Pancreas (tissue), 10 donors: Measurements from ENCODE around the gene POLD2. TPM values are rescaled to one million over a fixed set of nuclear protein-coding genes. Genes with fewer than 3 reads are reported as not detected.

Experiments used
- ATAC-seq, 4 donors: fragments of 200-7000 bp; cut with Tn5 transposase; one replicate each; pipeline versions ENCODE4 v1.8.0 to v1.9.1; 2020; ENCODE audit warnings: mild to moderate bottlenecking in 4 of 4, moderate library complexity in 4 of 4
- DNase-seq, 6 donors: peaks; one replicate each; pipeline ENCODE4 v3.0.0-alpha.2; 2020
- FAIRE-seq: peaks from 2 replicates; lab custom pipeline; 2012; peaks lifted over from hg19 to GRCh38; lab: Jason Lieb, UNC
- H3K27ac ChIP-seq, 4 donors: fragments of 200-600 bp; sonication (generic); 1 replicate in 3 of 4; 2 replicates in 1 of 4; pipeline versions ENCODE4 v1.5.0 to v1.8.0; 2020
- H3K27me3 ChIP-seq, 4 donors: fragments of 200-600 bp; one replicate each; pipeline ENCODE4 v1.8.0; 2021
- H3K36me3 ChIP-seq, 3 donors: fragments of 200-600 bp; sonication (generic) in 1 of 3; one replicate each; pipeline versions ENCODE4 v1.5.0 to v1.8.0; 2020 to 2021
- H3K4me1 ChIP-seq, 3 donors: fragments of 200-600 bp; one replicate each; pipeline ENCODE4 v1.8.0; 2021
- H3K4me3 ChIP-seq, 4 donors: fragments of 200-600 bp; sonication (generic) in 2 of 4; one replicate each; pipeline versions ENCODE4 v1.5.0 to v1.8.0; 2020 to 2021
- H3K9me3 ChIP-seq, 4 donors: fragments of 200-600 bp; one replicate each; pipeline ENCODE4 v1.8.0; 2021
- CTCF ChIP-seq, 4 donors: fragments of 200-600 bp; sonication (generic) in 3 of 4; IDR thresholded peaks; one replicate each; pipeline versions ENCODE4 v1.5.0 to v1.8.0; 2021; ENCODE audit warnings: antibody characterized with exemption in 4 of 4
- WGBS, 2 donors: extraction: QIAGEN DNeasy Blood & Tissue Kit; methylation state at CpG; one replicate each; pipeline ENCODE4 v1.1.7; 2013; 5-methylcytosine and 5-hydroxymethylcytosine counted together
- intact Hi-C, 3 donors: fragments of 100-400 bp; cut with DNase I; formaldehyde crosslinking; loops; one replicate each; pipeline versions ENCODE4 v1.11.1 to v1.14.2; 2022
- polyA plus RNA-seq, 2 donors: library from polyadenylated mRNA; stranded (reverse); fragments of 200-250 nt; gene quantifications; one replicate each; pipeline ENCODE4 v1.2.3, GENCODE V29; 2013
- total RNA-seq, 6 donors: library from RNA; stranded (reverse); fragmentation: NEBNext Ultra II Directional in 4 of 6; extraction: Animal tissue kit (Norgen Biotek cat#: 25700) in 4 of 6; gene quantifications; one replicate each; pipeline versions ENCODE4 v1.2.1 to v1.2.4, GENCODE V29; 2021 to 2023
- donor health status: healthy with polysubstance abuse.
- donor health status: DM: no; HTN: no; CAD: no; lungs with moderate emphysema.
- donor health status: DM: no; HTN: no; CAD: no.
- donor health status: control.
- donor health status: control.
- donor health status: Bipolar disorder and iron deficiency.
- donor health status: DM: yes; HTN: yes; CAD: no.
- donor health status: DM: no; HTN: no; CAD: no.
- donor health status: DM: no; HTN: no; CAD: no.
- donor health status: DM: yes; HTN: yes; CAD: no.

The POLD2 gene
- total and polyA plus RNA-seq, 8 donors = 40.6 to 86.4 (median 54.7) TPM

DNA sequence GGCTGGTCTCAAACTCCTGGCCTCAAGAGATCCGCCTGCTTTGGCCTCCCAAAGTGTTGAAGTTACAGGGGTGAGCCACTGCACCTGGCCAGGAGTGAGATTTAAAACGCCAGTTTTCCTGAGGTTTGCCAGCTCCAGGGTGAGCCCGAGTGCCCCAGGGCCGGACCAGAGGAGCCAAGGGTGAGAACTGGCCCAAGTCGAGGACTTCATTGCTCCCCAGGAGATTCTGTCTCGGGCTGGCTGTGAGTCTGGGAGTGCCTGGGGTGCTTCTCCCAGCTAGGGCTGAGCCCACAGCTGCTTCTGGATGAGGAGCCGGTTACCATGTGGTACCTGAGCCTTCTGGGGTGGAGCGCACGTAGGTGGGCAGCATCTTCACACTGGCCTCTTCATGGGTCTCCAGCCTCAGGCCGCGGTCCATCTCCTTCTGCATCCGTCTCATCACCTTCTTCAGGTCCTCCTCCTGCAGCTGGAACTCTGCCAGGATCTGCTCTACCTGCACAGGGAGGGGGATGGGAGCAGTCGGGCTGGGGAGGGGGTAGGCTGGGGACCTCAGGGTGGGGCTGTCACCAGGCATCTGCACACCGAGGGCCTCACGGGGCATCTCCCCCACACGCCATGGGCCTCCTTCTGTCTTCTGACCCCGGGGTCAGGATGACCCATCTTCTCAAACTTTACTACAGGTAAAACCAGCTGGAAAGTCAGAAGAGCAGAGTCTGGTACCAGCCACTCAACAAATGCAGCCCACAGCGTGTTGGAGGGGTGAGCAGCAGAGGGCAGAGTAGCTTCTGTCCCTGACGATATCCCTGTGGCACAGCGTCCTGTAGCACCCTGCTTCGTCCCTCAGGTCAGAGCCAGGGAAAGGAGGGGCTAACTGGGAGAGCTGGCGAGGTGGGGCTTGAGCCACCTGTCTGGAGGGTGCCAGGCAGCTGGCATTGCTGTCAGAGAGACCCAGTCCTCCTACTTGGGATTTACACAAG is 29.9 kb upstream of the POLD2 start:
- FAIRE-seq (no peak), DNase-seq (peak in 2 of 6 donors; percentile 11 to 67), ATAC-seq (peak in 2 of 4 donors; percentile 26 to 43)
- Histone ChIP-seq H3K4me3 (no peak overlapping the region), H3K36me3 (no peaks in the 10 kb centered on the region), H3K27ac (no peak overlapping the region), H3K4me1 (no peaks in the 10 kb centered on the region), H3K9me3 (no peaks in the 10 kb centered on the region), H3K27me3 (no peaks in the 10 kb centered on the region)
- no peak for TF ChIP-seq CTCF (IDR thresholded peaks at IDR 0.05)
- 74 to 75% methylated on average over 22 of the region's 22 CpGs for WGBS, 2 donors
- intact Hi-C loops = no loop called here

- intact Hi-C loops = no loop called here
- ATAC-seq = no peak
- H3K9me3 ChIP-seq = no peaks in the 10 kb centered on the region
- H3K4me3 ChIP-seq = no peak overlapping the region
- no peaks in the 10 kb centered on the region for H3K36me3 ChIP-seq
- FAIRE-seq = no peak
- H3K4me1 ChIP-seq = no peaks in the 10 kb centered on the region
- peak in 1 of 6 donors; percentile 55 for DNase-seq
- H3K27ac ChIP-seq = no peak overlapping the region
- H3K27me3 ChIP-seq = no peaks in the 10 kb centered on the region
- WGBS, 2 donors = 84 to 90% methylated on average over 9 of the region's 9 CpGs
- TF ChIP-seq CTCF (IDR thresholded peaks at IDR 0.05) = no peak
Measured at GRCh38 chr7:44151956-44152355, 28.6 kb upstream of the POLD2 start.

- FAIRE-seq = no peak
- WGBS, 2 donors = 77 to 84% methylated on average over 15 to 16 of the region's 16 CpGs
- no peaks in the 10 kb centered on the region for H3K27me3 ChIP-seq
- no peak overlapping the region for H3K4me3 ChIP-seq
- DNase-seq = peak in 2 of 6 donors; percentile 6 to 55
- intact Hi-C loops = no loop called here
- TF ChIP-seq CTCF (IDR thresholded peaks at IDR 0.05) = no peak
- no peak overlapping the region for H3K27ac ChIP-seq
- ATAC-seq = no peak
- H3K9me3 ChIP-seq = no peaks in the 10 kb centered on the region
- H3K4me1 ChIP-seq = no peaks in the 10 kb centered on the region
- H3K36me3 ChIP-seq = no peaks in the 10 kb centered on the region
Measured at GRCh38 chr7:44150966-44151941, 27.9 kb upstream of the POLD2 start.

DNA sequence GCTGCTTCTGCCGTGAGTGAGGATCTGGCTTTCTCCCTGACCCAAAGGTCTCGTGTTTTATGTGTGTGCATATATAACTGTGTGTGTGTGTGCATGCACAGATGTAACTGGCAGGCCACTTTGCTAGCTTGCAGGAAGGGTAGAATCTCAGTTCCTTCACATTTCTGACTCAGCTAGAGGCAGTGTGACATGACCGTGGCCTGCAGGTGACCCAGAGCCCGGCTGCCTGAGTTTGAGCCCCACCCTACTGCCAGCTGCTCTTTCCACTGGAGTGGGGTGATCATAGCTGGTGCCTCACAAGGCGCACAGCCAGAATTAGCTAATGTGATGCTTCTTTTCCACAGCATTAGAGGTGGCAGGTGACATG is 27.1 kb upstream of the POLD2 start:
- ATAC-seq (no peak), FAIRE-seq (no peak)
- 69 to 72% methylated on average over 5 of the region's 5 CpGs for WGBS, 2 donors

More for the DNA sequence above, 27.1 kb upstream of the POLD2 start:
- H3K27ac ChIP-seq = no peak overlapping the region
- no peak for TF ChIP-seq CTCF (IDR thresholded peaks at IDR 0.05)
- H3K4me3 ChIP-seq = no peak overlapping the region
- DNase-seq = no peak
- H3K9me3 ChIP-seq = no peaks in the 10 kb centered on the region
- no peaks in the 10 kb centered on the region for H3K4me1 ChIP-seq
- H3K27me3 ChIP-seq = no peaks in the 10 kb centered on the region
- intact Hi-C loops = no loop called here
- no peaks in the 10 kb centered on the region for H3K36me3 ChIP-seq
